Endothelial cell of umbilical vein (primary cell): ENCODE measurements around the gene TMPRSS9. TPM values are rescaled to one million over a fixed set of nuclear protein-coding genes. Genes with fewer than 3 reads are reported as not detected.

Experiments
- BruUV-seq: library from RNA; stranded (reverse); fragments of 400-500 nt; replicated peaks from 2 replicates; lab custom pipeline; 2021; lab: Mats Ljungman, UMichigan
- CTCF ChIA-PET: fragments of 300-600, 350-600 bp; sonication (Branson Sonifier 250); formaldehyde crosslinking; loops from one replicate; lab custom pipeline; 2021; ENCODE audit warnings: antibody characterized with exemption, inconsistent platforms; lab: Charles Lee
- POLR2A ChIA-PET: fragments of 300-600, 350-600 bp; sonication (Branson Sonifier 250); formaldehyde crosslinking; loops from one replicate; lab custom pipeline; 2021; ENCODE audit warnings: antibody characterized with exemption, inconsistent platforms; lab: Charles Lee
- DNase-seq: peaks from one replicate; pipeline ENCODE4 v3.0.0-alpha.2; 2011; ENCODE audit warnings: low read depth, low spot score
- FAIRE-seq: peaks from 2 replicates; lab custom pipeline; 2011; peaks lifted over from hg19 to GRCh38; lab: Jason Lieb, UNC
- H2AFZ ChIP-seq: 2 replicates; pipeline ENCODE4 v1.6.0; 2012; ENCODE audit warnings: low read depth, low read length, control low read depth, inconsistent platforms
- H3K27ac ChIP-seq: 2 replicates; pipeline ENCODE4 v1.5.1; 2011; ENCODE audit warnings: low read depth, mild to moderate bottlenecking, control low read depth, low read length, moderate library complexity; ENCODE audit not compliant: insufficient read depth
- H3K27me3 ChIP-seq, 2 experiments: 2 replicates each; pipeline versions ENCODE4 v1.6.0 to v1.6.1; 2011; ENCODE audit warnings: low read length in 2 of 2, mixed read lengths in 1 of 2; ENCODE audit not compliant: control insufficient read depth in 2 of 2, insufficient read depth in 2 of 2
- H3K36me3 ChIP-seq, 2 experiments: 2 replicates in 1 of 2; 3 replicates in 1 of 2; pipeline ENCODE4 v1.5.1; 2011; ENCODE audit warnings: low read length in 2 of 2, mild to moderate bottlenecking in 1 of 2, moderate library complexity in 1 of 2; ENCODE audit not compliant: control insufficient read depth in 2 of 2, insufficient read depth in 2 of 2; ENCODE audit errors: extremely low read depth in 1 of 2
- H3K4me1 ChIP-seq: 3 replicates; pipeline ENCODE4 v1.5.1; 2011; ENCODE audit warnings: mild to moderate bottlenecking, low read length; ENCODE audit not compliant: control insufficient read depth, insufficient read depth; ENCODE audit errors: extremely low read depth
- H3K4me2 ChIP-seq: 2 replicates; pipeline ENCODE4 v1.6.1; 2011; ENCODE audit warnings: low read length, control low read depth, mixed read lengths; ENCODE audit not compliant: insufficient read depth
- H3K4me3 ChIP-seq, 3 experiments: fragments of 200-600 bp in 1 of 3; sonication (generic), shearing (Covaris generic) in 1 of 3; replicated peaks in 1 of 3; 2 replicates each; pipeline ENCODE4 v1.5.1; 2011 to 2016; ENCODE audit warnings: control low read depth in 3 of 3, low read length in 3 of 3, mild to moderate bottlenecking in 2 of 3, inconsistent platforms in 1 of 3, low read depth in 1 of 3, moderate library complexity in 1 of 3; ENCODE audit not compliant: insufficient read depth in 1 of 3
- H3K79me2 ChIP-seq: 2 replicates; pipeline ENCODE4 v1.6.0; 2012; ENCODE audit warnings: low read length, inconsistent platforms; ENCODE audit not compliant: control insufficient read depth, insufficient read depth
- H3K9ac ChIP-seq: replicated peaks from 2 replicates; pipeline ENCODE3; 2011; ENCODE audit warnings: low read length, control low read depth; ENCODE audit not compliant: insufficient read depth; ENCODE audit errors: extremely low read depth
- H3K9me1 ChIP-seq: replicated peaks from 3 replicates; pipeline ENCODE4 v1.6.0; 2011; ENCODE audit warnings: mild to moderate bottlenecking, low read length; ENCODE audit not compliant: control insufficient read depth, insufficient read depth; ENCODE audit errors: extremely low read depth
- H3K9me3 ChIP-seq: replicated peaks from 2 replicates; pipeline ENCODE4 v1.5.1; 2012; ENCODE audit warnings: low read length, inconsistent platforms; ENCODE audit not compliant: control insufficient read depth, insufficient read depth
- H4K20me1 ChIP-seq: replicated peaks from 2 replicates; pipeline ENCODE3; 2011; ENCODE audit warnings: mild to moderate bottlenecking, low read length; ENCODE audit not compliant: control insufficient read depth, insufficient read depth; ENCODE audit errors: extremely low read depth
- FOS ChIP-seq: IDR thresholded peaks from 2 replicates; pipeline ENCODE4 v1.6.1; 2011; ENCODE audit warnings: mild to moderate bottlenecking, low read length, moderate library complexity, borderline replicate concordance; ENCODE audit not compliant: insufficient read depth
- JUN ChIP-seq: IDR thresholded peaks from 2 replicates; pipeline ENCODE4 v1.6.1; 2011; ENCODE audit warnings: borderline replicate concordance, low read depth; ENCODE audit not compliant: insufficient read length, insufficient read depth
- POLR2A ChIP-seq: IDR thresholded peaks from 2 replicates; pipeline ENCODE4 v1.6.1; 2012; ENCODE audit warnings: low read depth, mild to moderate bottlenecking, control low read depth, low read length
- dilution Hi-C: fragments of 300-500 bp; cut with MboI; formaldehyde crosslinking; loops from one replicate; pipeline ENCODE4 v1.15.0; 2019; ENCODE audit warnings: low sequenced_read_pairs; ENCODE audit not compliant: extremely low pct_ligation_motif_present
- intact Hi-C: fragments of 100-400 bp; cut with micrococcal nuclease; formaldehyde crosslinking; loops from one replicate; pipeline ENCODE4 v1.10.0; 2022
- polyA plus RNA-seq, 4 experiments: library from polyadenylated mRNA; depleted of rRNA in 3 of 4; stranded (reverse) in 3 of 4; unstranded in 1 of 4; fragments of >200 nt; gene quantifications; 2 replicates each; pipeline versions ENCODE4 v1.2.1 to v1.2.3, GENCODE V29; 2011 to 2012; ENCODE audit warnings: missing spikeins in 1 of 4
- total RNA-seq: library from RNA; stranded (reverse); gene quantifications from 2 replicates; pipeline ENCODE4 v1.2.3, GENCODE V29; 2021
- TF ChIP-seq, protein P1 (sequence below), 2 donors: IDR thresholded peaks; 1 replicate in 1 of 2; 2 replicates in 1 of 2; pipeline ENCODE4 v1.5.1; 2011; ENCODE audit warnings: low read length in 2 of 2, mild to moderate bottlenecking in 2 of 2, moderate library complexity in 2 of 2, control low read depth in 1 of 2, inconsistent platforms in 1 of 2, low read depth in 1 of 2; ENCODE audit not compliant: insufficient read depth in 1 of 2; ENCODE audit errors: extremely low read depth in 1 of 2
- TF ChIP-seq, protein P2 (sequence below): IDR thresholded peaks from 2 replicates; pipeline ENCODE4 v1.6.1; 2011; ENCODE audit not compliant: insufficient read depth, insufficient read length

The TMPRSS9 gene
- total and polyA plus RNA-seq, 2 donors (not counting 3 experiments of a cell fraction or from before 2014, with no cell fraction given) = not detected

GRCh38 chr19:2391118-2391725 lies 31.2 kb downstream of the TMPRSS9 start:
- Histone ChIP-seq H2AFZ (no peak overlapping the region), H3K27ac (no peak overlapping the region), H3K79me2 (no peaks in the 10 kb centered on the region), H4K20me1 (no peaks in the 10 kb centered on the region), H3K36me3 (no peaks in the 10 kb centered on the region), H3K27me3 (peaks cover 3 to 4% of the 10 kb centered on the region in 2 experiments), H3K4me2 (no peak overlapping the region), H3K4me1 (no peaks in the 10 kb centered on the region), H3K4me3 (no peak overlapping the region), H3K9ac (no peak overlapping the region), H3K9me3 (no peaks in the 10 kb centered on the region), H3K9me1 (no peaks in the 10 kb centered on the region)
- DNase-seq (peak; percentile 73), FAIRE-seq (peak; percentile 85)
- BruUV-seq = no TSS peak
- POLR2A ChIA-PET = no interaction called here
- CTCF ChIA-PET = interaction anchor here (0.7 to 1.8 kb wide), 10 partner anchors 10 to 235 kb away, joined by 3 to 12 read pairs (median 4); no protein-coding TSS in a partner anchor
- dilution Hi-C loops (no loop called here), intact Hi-C loops (loop anchor here (1.0 to 10.0 kb wide), 4 partner anchors 116 to 234 kb away; partner anchors contain the start of genes PLEKHJ1 and SF3A2)
- TF ChIP-seq JUN (no peak), FOS (no peak), POLR2A (no peak)
- TF ChIP-seq, protein P1, sequence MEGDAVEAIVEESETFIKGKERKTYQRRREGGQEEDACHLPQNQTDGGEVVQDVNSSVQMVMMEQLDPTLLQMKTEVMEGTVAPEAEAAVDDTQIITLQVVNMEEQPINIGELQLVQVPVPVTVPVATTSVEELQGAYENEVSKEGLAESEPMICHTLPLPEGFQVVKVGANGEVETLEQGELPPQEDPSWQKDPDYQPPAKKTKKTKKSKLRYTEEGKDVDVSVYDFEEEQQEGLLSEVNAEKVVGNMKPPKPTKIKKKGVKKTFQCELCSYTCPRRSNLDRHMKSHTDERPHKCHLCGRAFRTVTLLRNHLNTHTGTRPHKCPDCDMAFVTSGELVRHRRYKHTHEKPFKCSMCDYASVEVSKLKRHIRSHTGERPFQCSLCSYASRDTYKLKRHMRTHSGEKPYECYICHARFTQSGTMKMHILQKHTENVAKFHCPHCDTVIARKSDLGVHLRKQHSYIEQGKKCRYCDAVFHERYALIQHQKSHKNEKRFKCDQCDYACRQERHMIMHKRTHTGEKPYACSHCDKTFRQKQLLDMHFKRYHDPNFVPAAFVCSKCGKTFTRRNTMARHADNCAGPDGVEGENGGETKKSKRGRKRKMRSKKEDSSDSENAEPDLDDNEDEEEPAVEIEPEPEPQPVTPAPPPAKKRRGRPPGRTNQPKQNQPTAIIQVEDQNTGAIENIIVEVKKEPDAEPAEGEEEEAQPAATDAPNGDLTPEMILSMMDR (IDR thresholded peaks at IDR 0.05; ENCODE audit: extremely low read depth in 1 of 2, insufficient read depth in 1 of 2, low read depth in 1 of 2, low read length in 2 of 2) = peak; percentile 60 to 67
- TF ChIP-seq, protein P2, sequence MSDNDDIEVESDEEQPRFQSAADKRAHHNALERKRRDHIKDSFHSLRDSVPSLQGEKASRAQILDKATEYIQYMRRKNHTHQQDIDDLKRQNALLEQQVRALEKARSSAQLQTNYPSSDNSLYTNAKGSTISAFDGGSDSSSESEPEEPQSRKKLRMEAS = peak; percentile 83
